Nephron (organoid): ENCODE measurements around the gene CNTN3.

Experiments used
- H3K27ac Mint-ChIP-seq, 3 experiments: 2 replicates each; pipeline ENCODE4 v1.8.0; 2020; ENCODE audit warnings: mixed read lengths in 3 of 3, mild to moderate bottlenecking in 2 of 3, moderate library complexity in 1 of 3
- H3K27me3 Mint-ChIP-seq: 2 replicates; pipeline ENCODE4 v1.8.0; 2021; ENCODE audit warnings: low read depth, mild to moderate bottlenecking, moderate library complexity, mixed read lengths
- H3K36me3 Mint-ChIP-seq: 2 replicates; pipeline ENCODE4 v1.8.0; 2020; ENCODE audit warnings: low read depth, mixed read lengths
- H3K4me1 Mint-ChIP-seq: 2 replicates; pipeline ENCODE4 v1.8.0; 2020; ENCODE audit warnings: mixed read lengths
- H3K4me3 Mint-ChIP-seq, 3 experiments: 2 replicates each; pipeline ENCODE4 v1.8.0; 2020; ENCODE audit warnings: mild to moderate bottlenecking in 3 of 3, mixed read lengths in 3 of 3, moderate library complexity in 2 of 3
- H3K9me3 Mint-ChIP-seq: 2 replicates; pipeline ENCODE4 v1.8.0; 2020; ENCODE audit warnings: mixed read lengths
- TF ChIP-seq, protein P1 (sequence below), 3 experiments: fragments of 200-600 bp; sonication (generic); IDR thresholded peaks; one replicate each; pipeline ENCODE4 v1.5.0; 2021; ENCODE audit warnings: antibody characterized with exemption in 3 of 3; ENCODE audit not compliant: unreplicated experiment in 3 of 3

The CNTN3 gene

GRCh38 chr3:74623261-74623836 is 8.9 kb upstream of the CNTN3 start:
- no peak overlapping the region for H3K27ac Mint-ChIP-seq
- no peaks in the 10 kb centered on the region for H3K36me3 Mint-ChIP-seq
- TF ChIP-seq, protein P1, sequence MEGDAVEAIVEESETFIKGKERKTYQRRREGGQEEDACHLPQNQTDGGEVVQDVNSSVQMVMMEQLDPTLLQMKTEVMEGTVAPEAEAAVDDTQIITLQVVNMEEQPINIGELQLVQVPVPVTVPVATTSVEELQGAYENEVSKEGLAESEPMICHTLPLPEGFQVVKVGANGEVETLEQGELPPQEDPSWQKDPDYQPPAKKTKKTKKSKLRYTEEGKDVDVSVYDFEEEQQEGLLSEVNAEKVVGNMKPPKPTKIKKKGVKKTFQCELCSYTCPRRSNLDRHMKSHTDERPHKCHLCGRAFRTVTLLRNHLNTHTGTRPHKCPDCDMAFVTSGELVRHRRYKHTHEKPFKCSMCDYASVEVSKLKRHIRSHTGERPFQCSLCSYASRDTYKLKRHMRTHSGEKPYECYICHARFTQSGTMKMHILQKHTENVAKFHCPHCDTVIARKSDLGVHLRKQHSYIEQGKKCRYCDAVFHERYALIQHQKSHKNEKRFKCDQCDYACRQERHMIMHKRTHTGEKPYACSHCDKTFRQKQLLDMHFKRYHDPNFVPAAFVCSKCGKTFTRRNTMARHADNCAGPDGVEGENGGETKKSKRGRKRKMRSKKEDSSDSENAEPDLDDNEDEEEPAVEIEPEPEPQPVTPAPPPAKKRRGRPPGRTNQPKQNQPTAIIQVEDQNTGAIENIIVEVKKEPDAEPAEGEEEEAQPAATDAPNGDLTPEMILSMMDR (IDR thresholded peaks at IDR 0.05; ENCODE audit: unreplicated experiment in 3 of 3): no peak
- peaks cover 16% of the 10 kb centered on the region for H3K27me3 Mint-ChIP-seq
- no peak overlapping the region for H3K4me3 Mint-ChIP-seq
- H3K9me3 Mint-ChIP-seq: no peaks in the 10 kb centered on the region
- H3K4me1 Mint-ChIP-seq: no peaks in the 10 kb centered on the region

GRCh38 chr3:74621581-74621980 is 7.1 kb upstream of the CNTN3 start:
- Mint-ChIP-seq H3K4me1 (peaks cover 11% of the 10 kb centered on the region), H3K27ac (no peak overlapping the region), H3K27me3 (peaks cover 28% of the 10 kb centered on the region), H3K9me3 (no peaks in the 10 kb centered on the region), H3K36me3 (no peaks in the 10 kb centered on the region), H3K4me3 (no peak overlapping the region)
- TF ChIP-seq, protein P1 (IDR thresholded peaks at IDR 0.05; ENCODE audit: unreplicated experiment in 3 of 3): no peak

DNA sequence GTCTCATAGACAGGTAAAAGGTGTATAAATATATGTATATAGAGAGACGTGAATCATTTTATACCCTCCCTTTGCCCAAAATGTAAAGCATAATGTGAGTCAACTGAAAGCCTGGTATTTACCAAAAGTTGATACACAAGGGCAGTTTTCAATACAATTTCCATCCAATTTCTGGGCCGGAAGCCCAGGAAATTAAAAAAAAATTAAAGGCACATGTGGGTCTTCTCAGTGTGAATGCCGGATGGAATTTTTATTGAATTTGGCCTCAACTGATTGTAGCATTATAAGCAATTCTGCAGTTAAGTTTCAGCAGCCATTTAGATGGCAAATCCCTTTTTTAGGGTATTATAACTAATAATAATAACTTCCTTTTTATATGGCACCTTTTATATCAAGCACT is 3.3 kb upstream of the CNTN3 start:
- no peaks in the 10 kb centered on the region for H3K9me3 Mint-ChIP-seq
- H3K4me1 Mint-ChIP-seq: peaks cover 20% of the 10 kb centered on the region
- H3K27me3 Mint-ChIP-seq: peaks cover 60% of the 10 kb centered on the region
- no peak overlapping the region for H3K27ac Mint-ChIP-seq
- TF ChIP-seq, protein P1 (IDR thresholded peaks at IDR 0.05; ENCODE audit: unreplicated experiment in 3 of 3): no peak
- no peaks in the 10 kb centered on the region for H3K36me3 Mint-ChIP-seq
- no peak overlapping the region for H3K4me3 Mint-ChIP-seq

GRCh38 chr3:74613521-74614106 is 845 bp downstream of the CNTN3 start:
- H3K4me1 Mint-ChIP-seq: peaks cover 21% of the 10 kb centered on the region
- H3K27ac Mint-ChIP-seq: peak overlapping the region in 1 of 3 experiments; percentile 28
- H3K36me3 Mint-ChIP-seq: no peaks in the 10 kb centered on the region
- TF ChIP-seq, protein P1 (IDR thresholded peaks at IDR 0.05; ENCODE audit: unreplicated experiment in 3 of 3): no peak
- H3K27me3 Mint-ChIP-seq: peaks cover 86% of the 10 kb centered on the region
- H3K9me3 Mint-ChIP-seq: no peaks in the 10 kb centered on the region
- H3K4me3 Mint-ChIP-seq: peak overlapping the region; percentile 78 to 92 (median 89)

DNA sequence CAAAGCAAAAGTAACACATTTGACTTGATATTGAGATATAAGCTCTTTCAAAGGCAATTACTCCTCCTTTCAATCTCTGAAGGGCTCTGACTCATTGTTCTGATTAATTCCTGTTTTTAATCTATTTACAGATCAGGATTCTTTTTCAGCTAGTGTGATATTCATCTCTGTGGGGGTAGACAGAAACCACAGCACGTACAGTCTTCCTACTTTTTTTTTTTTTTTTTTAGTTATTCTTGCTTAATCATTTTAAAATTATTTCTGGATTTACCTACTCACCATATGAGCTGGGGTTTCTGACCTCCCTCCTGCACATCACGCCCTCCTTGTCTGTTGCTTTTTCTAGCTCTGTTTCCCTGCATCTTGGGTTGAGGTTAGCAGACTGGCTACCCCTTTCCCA is 1.4 kb downstream of the CNTN3 start:
- peak overlapping the region; percentile 78 to 92 (median 89) for H3K4me3 Mint-ChIP-seq
- TF ChIP-seq, protein P1 (IDR thresholded peaks at IDR 0.05; ENCODE audit: unreplicated experiment in 3 of 3): no peak

GRCh38 chr3:74611206-74611605 is 3.3 kb downstream of the CNTN3 start:
- H3K9me3 Mint-ChIP-seq: no peaks in the 10 kb centered on the region
- H3K4me3 Mint-ChIP-seq: no peak overlapping the region
- no peak overlapping the region for H3K27ac Mint-ChIP-seq
- H3K36me3 Mint-ChIP-seq: no peaks in the 10 kb centered on the region
- TF ChIP-seq, protein P1 (IDR thresholded peaks at IDR 0.05; ENCODE audit: unreplicated experiment in 3 of 3): no peak
- H3K4me1 Mint-ChIP-seq: peaks cover 9% of the 10 kb centered on the region
- H3K27me3 Mint-ChIP-seq: peaks cover 68% of the 10 kb centered on the region

More for the DNA sequence above, 1.4 kb downstream of the CNTN3 start:
- Mint-ChIP-seq H3K27ac (no peak overlapping the region), H3K36me3 (no peaks in the 10 kb centered on the region), H3K27me3 (peaks cover 84% of the 10 kb centered on the region), H3K9me3 (no peaks in the 10 kb centered on the region), H3K4me1 (peaks cover 21% of the 10 kb centered on the region)
